ENCODE results near the gene PCNT.

PCNT gene

GRCh38 chr21:46438241-46438640 lies 114.3 kb downstream of the PCNT start:
- Histone ChIP-seq H3K27ac (replicated peaks) (no peak overlapping the region), H3K4me3 (replicated peaks; ENCODE audit: insufficient read depth, low read length) (no peak overlapping the region), H3K27me3 (ENCODE audit: insufficient read depth, poor library complexity, severe bottlenecking) (no peaks in the 10 kb centered on the region)
- TF ChIP-seq REST (IDR thresholded peaks at IDR 0.05; ENCODE audit: insufficient replicate concordance, low read depth) = no peak
- TF ChIP-seq GABPA (IDR thresholded peaks at IDR 0.05; ENCODE audit: low read depth) = no peak
- no peak for TF ChIP-seq SPI1 (IDR thresholded peaks at IDR 0.05; ENCODE audit: borderline replicate concordance, low read depth)
- TF ChIP-seq CTCF (IDR thresholded peaks at IDR 0.05; ENCODE audit: insufficient read depth, low read length) = no peak
- TF ChIP-seq POLR2AphosphoS5 (IDR thresholded peaks at IDR 0.05; ENCODE audit: low read depth) = no peak
- no peak for DNase-seq (ENCODE audit: low read depth in 1 of 2, low spot score in 1 of 2)

- no peaks in the 10 kb centered on the region for H3K27me3 ChIP-seq (ENCODE audit: insufficient read depth, poor library complexity, severe bottlenecking)
- no peak overlapping the region for H3K27ac ChIP-seq (replicated peaks)
- TF ChIP-seq POLR2AphosphoS5 (IDR thresholded peaks at IDR 0.05; ENCODE audit: low read depth) = no peak
- TF ChIP-seq SPI1 (IDR thresholded peaks at IDR 0.05; ENCODE audit: borderline replicate concordance, low read depth) = no peak
- TF ChIP-seq CTCF (IDR thresholded peaks at IDR 0.05; ENCODE audit: insufficient read depth, low read length) = no peak
- TF ChIP-seq GABPA (IDR thresholded peaks at IDR 0.05; ENCODE audit: low read depth) = no peak
- no peak for TF ChIP-seq REST (IDR thresholded peaks at IDR 0.05; ENCODE audit: insufficient replicate concordance, low read depth)
- H3K4me3 ChIP-seq (replicated peaks; ENCODE audit: insufficient read depth, low read length) = no peak overlapping the region
- DNase-seq (ENCODE audit: low read depth in 1 of 2, low spot score in 1 of 2) = no peak
Observed at GRCh38 chr21:46439906-46440305, 116.0 kb downstream of the PCNT start.

- no peak overlapping the region for H3K27ac ChIP-seq (replicated peaks)
- TF ChIP-seq SPI1 (IDR thresholded peaks at IDR 0.05; ENCODE audit: borderline replicate concordance, low read depth) (no peak), CTCF (IDR thresholded peaks at IDR 0.05; ENCODE audit: insufficient read depth, low read length) (no peak), POLR2AphosphoS5 (IDR thresholded peaks at IDR 0.05; ENCODE audit: low read depth) (no peak), REST (IDR thresholded peaks at IDR 0.05; ENCODE audit: insufficient replicate concordance, low read depth) (no peak), GABPA (IDR thresholded peaks at IDR 0.05; ENCODE audit: low read depth) (no peak)
- DNase-seq (ENCODE audit: low read depth in 1 of 2, low spot score in 1 of 2) = no peak
Observed at GRCh38 chr21:46441331-46441730, 117.4 kb downstream of the PCNT start.

More at GRCh38 chr21:46441331-46441730, 117.4 kb downstream of the PCNT start:
- Histone ChIP-seq H3K27me3 (ENCODE audit: insufficient read depth, poor library complexity, severe bottlenecking) (no peaks in the 10 kb centered on the region), H3K4me3 (replicated peaks; ENCODE audit: insufficient read depth, low read length) (no peak overlapping the region)
